HG03432 (cell line): ENCODE data around the gene MBNL2.
A peak's percentile ranks its signal among the peaks of the same experiment; 100 is the strongest.
"Not testable (repeated sequence)": the region's sequence is repeated elsewhere in the genome, so short reads cannot be mapped to it uniquely, and the experiment has no call there.

Experiments
- ATAC-seq: cut with Tn5 transposase; IDR thresholded peaks from one replicate; pipeline ENCODE4 v1.9.1; 2021; ENCODE audit warnings: mild to moderate bottlenecking, moderate library complexity; ENCODE audit not compliant: unreplicated experiment

Gene MBNL2

GRCh38 chr13:97341135-97341534 lies 119.0 kb downstream of the MBNL2 start:
- no peak for ATAC-seq

GRCh38 chr13:97342136-97342535 lies 120.0 kb downstream of the MBNL2 start:
- no peak for ATAC-seq

- ATAC-seq: no peak
These were observed 120.8 kb downstream of the MBNL2 start for GRCh38 chr13:97342936-97343335.

DNA sequence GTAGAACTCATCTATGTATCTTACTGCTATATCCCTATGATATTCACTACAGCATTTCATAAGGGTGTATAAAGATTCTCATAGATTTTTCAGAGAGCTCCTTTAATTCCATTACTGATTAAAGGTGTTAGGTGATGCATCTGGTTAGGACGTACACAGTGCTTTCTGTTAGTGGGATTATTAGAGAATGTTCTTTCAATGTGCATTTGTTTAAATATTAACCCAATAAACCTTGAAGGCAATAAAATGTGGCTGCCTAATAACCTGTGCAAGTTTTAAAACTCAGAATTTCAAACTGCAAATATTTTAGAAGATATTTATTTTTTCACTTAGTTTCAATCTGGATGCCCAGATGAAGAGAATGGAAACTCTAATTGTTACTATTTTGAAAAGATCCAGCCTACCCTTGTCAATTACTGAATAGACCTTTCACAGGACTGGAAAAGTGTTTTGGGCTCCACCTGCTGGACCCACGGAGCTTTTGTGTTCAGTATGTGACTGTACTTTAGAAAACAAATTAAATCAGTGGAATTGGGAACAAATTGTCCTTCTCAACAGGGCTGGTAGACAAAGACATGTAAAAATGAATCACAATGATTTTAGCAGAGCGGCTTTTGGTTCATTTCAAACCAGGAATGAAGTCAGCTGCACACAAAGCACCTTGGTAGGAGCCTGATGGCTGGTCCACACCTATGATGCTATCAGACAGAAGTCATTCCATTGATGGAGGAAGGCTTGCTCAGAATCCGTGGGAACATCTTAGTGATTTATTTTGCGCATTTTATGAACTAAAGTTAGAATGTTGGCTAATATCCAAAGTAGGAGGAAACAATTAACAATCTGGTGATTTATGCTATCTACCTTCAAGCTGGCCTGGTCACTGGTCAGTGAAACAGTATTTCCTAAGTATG lies 122.4 kb downstream of the MBNL2 start:
- peak; percentile 71 for ATAC-seq

DNA sequence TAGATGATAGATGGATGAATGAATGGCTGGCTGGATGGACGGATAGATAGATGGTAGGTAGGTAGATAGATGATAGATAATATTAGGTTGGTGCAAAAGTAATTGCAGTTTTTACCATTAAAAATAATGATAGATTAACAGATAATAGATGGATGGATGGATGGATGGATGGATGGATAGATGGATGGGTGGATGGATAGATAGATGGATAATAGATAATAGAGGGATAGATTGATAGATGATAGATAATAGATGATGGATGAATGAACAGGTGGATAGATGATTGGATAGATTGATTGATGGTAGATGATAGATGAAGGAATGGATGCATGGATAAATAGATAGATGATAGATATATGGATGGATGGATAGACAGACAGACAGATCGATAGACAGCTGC lies 124.0 kb downstream of the MBNL2 start:
- no peak for ATAC-seq

- ATAC-seq: no peak
These were observed 124.6 kb downstream of the MBNL2 start for GRCh38 chr13:97346561-97347254.

DNA sequence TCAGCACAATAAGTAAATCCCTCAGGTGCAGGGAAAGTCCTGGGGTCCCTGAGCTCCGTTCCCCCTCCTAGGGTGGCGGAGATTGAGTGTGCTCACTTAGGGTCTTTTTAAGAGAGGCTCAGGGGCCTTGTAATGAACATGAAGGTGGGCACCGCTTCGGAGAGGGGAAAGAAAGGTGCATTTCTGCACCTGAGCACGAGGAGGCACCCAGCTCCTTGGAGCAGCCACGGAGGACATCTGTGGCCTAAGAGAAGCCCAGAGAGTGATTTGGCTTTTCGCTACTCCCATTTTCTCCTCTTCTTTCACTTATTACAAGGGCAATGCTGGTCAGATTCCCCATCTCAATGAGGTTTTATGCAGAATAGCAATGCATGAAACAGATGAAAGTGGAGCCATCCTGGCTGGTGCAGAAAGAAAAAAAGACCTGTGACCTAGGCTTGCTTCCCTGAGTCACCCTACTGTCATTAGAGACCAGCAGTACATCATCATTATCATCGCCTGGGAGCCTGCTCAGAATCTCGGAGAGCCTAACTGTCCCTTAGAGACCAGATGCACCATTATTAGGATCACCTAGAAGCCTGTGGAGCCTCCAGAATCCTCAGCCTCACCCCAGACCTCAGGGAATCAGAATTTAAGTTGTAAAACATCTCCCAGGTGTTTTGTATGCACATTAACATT lies 125.3 kb downstream of the MBNL2 start:
- no peak for ATAC-seq

DNA sequence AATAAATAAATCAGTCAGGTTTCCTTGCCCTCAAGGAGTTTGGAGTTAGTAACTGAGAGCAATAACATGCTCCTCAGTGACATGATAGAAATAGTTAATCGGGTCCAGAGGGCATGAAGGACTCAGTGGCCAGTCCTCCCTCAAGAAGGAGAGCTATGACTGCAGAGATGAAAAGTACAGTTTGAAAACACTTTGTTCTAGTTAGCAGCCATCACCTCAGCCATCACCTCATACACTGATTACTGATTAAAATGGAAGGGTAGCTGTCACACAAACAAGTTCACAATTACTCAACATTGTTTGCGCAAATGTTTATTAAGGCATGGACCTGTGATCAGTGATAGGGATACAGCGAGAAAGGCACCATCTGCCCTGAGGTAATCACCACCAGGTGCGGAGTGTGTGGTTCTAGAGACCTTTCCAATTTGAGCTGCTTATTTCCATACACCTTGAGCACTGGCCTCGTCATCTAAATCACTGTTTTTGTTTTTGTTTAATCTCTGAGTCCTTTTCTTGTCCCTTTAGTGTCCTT lies 126.5 kb downstream of the MBNL2 start:
- no peak for ATAC-seq

- not testable (repeated sequence) for ATAC-seq
These were observed 129.9 kb downstream of the MBNL2 start for GRCh38 chr13:97352012-97352411.

GRCh38 chr13:97352815-97353214 lies 130.7 kb downstream of the MBNL2 start:
- ATAC-seq: no peak

DNA sequence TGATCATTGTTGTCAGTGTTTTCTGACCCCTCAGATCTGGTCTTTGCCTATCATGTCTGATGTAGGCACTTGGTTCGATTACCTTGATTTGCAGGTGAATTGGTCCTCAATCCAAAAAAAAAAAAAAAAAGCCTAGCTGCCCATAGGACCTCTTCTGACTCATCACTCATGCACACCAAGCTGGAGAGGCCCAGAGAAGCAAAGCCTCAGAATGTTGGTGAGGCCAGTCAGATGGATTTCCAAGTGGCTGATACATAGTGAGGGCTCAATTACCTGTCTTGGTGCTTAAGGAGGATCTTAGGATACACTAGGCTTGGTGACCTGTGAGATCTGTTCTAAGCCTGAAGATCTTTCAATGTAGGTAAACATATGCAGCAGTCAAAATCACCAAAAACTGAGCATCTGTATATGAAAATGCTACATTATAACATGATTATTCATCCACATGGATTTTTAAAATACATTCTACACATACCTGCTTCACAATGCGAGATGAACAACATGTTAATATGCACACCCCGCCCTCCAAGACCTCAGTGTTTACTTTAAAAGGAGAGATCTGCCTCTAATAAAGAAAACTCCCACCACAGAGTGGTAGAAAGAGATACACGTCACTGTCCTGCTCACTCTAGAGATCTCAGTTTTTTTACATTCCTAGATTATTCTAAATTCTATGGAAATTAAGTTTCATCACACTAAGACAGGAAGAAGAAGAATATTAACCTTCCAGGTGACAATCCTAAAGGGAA lies 132.0 kb downstream of the MBNL2 start:
- no peak for ATAC-seq

DNA sequence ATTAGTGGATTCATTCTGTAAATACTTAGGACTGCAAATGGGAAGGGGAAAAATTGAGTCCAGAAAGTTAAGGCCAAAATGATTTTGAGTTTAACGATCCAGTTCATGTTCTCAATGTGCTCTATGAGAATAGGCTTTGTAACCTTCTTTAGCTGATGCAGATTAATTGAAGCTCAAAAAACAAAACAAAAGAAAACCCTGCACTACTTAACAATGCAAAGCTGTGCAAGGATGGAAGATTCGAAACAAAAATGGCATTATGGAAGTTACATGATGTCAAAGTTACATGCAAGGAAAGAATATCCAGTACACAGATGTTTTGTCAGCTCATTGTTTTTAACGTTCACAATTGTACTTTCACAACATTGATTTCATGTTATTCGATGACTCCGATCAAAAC lies 132.7 kb downstream of the MBNL2 start:
- ATAC-seq: no peak

DNA sequence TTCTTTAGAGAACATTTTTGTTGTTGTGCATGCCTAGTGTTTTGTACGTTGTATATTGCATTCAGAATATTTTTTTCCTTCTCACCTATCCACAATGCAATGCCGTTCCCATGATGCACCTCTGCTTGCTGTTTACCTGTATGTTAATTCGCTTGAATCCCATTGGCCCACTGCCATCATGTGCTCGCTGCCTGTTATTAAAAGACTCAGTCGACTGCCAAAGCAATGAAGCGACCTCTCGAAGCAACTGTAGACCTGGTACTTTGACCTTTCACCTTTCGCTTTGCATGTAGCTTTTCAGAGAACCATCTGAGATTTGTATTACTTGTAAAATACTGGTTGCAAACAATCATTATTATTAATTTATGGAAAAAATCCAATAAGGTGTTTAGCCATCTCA lies 134.5 kb downstream of the MBNL2 start:
- no peak for ATAC-seq

GRCh38 chr13:97359181-97360057 lies 137.3 kb downstream of the MBNL2 start:
- ATAC-seq: peak; percentile 93

GRCh38 chr13:97360610-97361009 lies 138.5 kb downstream of the MBNL2 start:
- ATAC-seq: no peak

DNA sequence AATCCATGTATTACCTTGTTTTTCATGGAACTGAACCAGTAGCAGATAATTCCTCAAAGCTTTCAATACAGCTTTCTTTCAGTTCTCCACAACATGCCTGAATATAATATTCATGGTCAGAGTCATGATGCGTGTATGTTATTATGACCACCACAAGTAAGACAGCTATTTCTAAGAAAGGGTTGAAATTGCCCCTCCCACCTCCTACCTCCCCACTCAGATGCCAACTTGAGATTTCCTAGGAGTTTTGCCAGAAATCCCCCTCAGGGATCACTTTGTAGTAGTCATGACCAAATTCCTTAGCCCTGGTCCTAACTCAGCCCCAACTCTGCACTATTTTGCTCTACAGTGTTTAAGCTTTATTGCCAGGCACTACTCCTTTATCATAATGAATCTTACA lies 141.9 kb downstream of the MBNL2 start:
- no peak for ATAC-seq

- no peak for ATAC-seq
These were observed 142.7 kb downstream of the MBNL2 start for GRCh38 chr13:97364827-97365226.

- no peak for ATAC-seq
These were observed 144.1 kb downstream of the MBNL2 start for GRCh38 chr13:97366172-97366688.

DNA sequence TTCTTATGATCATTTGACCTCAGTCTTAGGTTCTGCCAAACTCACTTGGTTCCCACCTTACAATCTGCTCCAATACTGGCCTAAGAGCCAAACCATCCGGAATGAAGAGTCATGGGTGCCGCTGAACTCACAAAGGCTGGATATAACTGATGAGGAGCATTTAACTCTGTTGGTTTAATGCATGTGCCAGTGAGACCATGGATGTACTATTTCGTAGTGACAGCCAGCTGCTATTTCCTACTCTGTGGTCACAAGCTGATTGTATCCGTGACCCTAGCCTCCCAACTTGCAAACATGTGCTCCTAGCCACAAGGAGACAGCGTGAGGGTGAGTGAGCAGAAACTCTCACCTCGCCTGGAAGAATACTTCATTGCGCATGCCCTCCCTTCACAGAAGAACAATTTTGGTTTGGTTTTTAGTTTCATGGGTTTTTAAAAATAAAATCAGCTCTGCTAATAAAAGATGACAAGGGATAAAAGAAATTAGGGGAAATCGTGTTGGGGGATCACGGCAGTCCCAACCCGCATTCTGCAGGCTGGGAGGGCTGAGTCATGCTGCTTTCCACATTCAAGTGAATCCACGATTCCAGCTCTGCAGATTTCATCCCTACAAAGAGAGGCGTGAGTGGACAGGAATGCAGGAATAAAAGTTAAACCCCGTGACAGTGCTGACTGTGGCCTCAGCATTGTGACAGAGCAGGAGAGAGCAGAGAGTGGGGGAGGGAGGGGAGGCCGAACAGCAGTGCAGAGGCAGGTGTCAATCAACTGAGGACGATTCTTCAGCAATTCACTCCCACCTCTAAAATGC lies 145.1 kb downstream of the MBNL2 start:
- ATAC-seq: peak; percentile 60
